Neuronal stem cell (in vitro differentiated cells): ENCODE results near the gene RGS4.

ENCODE experiments used
- DNase-seq: peaks from one replicate; pipeline ENCODE4 v3.0.0-alpha.2; 2013; ENCODE audit warnings: low spot score
- H2AFZ ChIP-seq: one replicate; pipeline ENCODE4 v1.6.1; 2013; ENCODE audit warnings: mild to moderate bottlenecking, low read length, inconsistent platforms
- H2AK5ac ChIP-seq: 2 replicates; pipeline ENCODE4 v1.6.1; 2013; ENCODE audit warnings: low read depth, mild to moderate bottlenecking, inconsistent platforms, low read length, moderate library complexity, mixed read lengths
- H2BK120ac ChIP-seq: 2 replicates; pipeline ENCODE4 v1.6.1; 2013; ENCODE audit warnings: low read depth, mild to moderate bottlenecking, inconsistent platforms, low read length, moderate library complexity, mixed read lengths
- H2BK12ac ChIP-seq: one replicate; pipeline ENCODE4 v1.6.1; 2013; ENCODE audit warnings: low read length, inconsistent platforms
- H2BK15ac ChIP-seq: 2 replicates; pipeline ENCODE4 v1.6.1; 2013; ENCODE audit warnings: mild to moderate bottlenecking, low read length, inconsistent platforms, mixed read lengths
- H2BK5ac ChIP-seq: one replicate; pipeline ENCODE4 v1.6.1; 2013; ENCODE audit warnings: inconsistent platforms, mild to moderate bottlenecking, low read length, moderate library complexity
- H3K14ac ChIP-seq: one replicate; pipeline ENCODE4 v1.6.1; 2013; ENCODE audit warnings: low read length, inconsistent platforms
- H3K18ac ChIP-seq: 2 replicates; pipeline ENCODE4 v1.6.1; 2013; ENCODE audit warnings: low read length, inconsistent platforms
- H3K23ac ChIP-seq: 2 replicates; pipeline ENCODE4 v1.6.1; 2013; ENCODE audit warnings: low read depth, mild to moderate bottlenecking, mixed read lengths, low read length, inconsistent platforms; ENCODE audit not compliant: poor library complexity
- H3K27ac ChIP-seq: replicated peaks from 3 replicates; pipeline ENCODE4 v1.5.1; 2013; ENCODE audit warnings: low read length, inconsistent platforms
- H3K27me3 ChIP-seq, 3 experiments: 2 replicates each; pipeline ENCODE4 v1.6.1; 2013; ENCODE audit warnings: low read length in 3 of 3, mild to moderate bottlenecking in 2 of 3, inconsistent platforms in 1 of 3, low read depth in 1 of 3, mixed read lengths in 1 of 3, moderate library complexity in 1 of 3; ENCODE audit not compliant: control insufficient read depth in 3 of 3, insufficient read depth in 3 of 3
- H3K36me3 ChIP-seq, 2 donors: replicated peaks in 1 of 2; 2 replicates each; pipeline ENCODE4 v1.6.1; 2013; ENCODE audit warnings: low read length in 2 of 2; ENCODE audit not compliant: control insufficient read depth in 2 of 2, insufficient read depth in 2 of 2
- H3K4ac ChIP-seq: 2 replicates; pipeline ENCODE4 v1.6.1; 2013; ENCODE audit warnings: inconsistent platforms, mild to moderate bottlenecking, low read length, moderate library complexity
- H3K4me1 ChIP-seq, 2 donors: 1 replicate in 1 of 2; 2 replicates in 1 of 2; pipeline ENCODE4 v1.6.1; 2013; ENCODE audit warnings: low read length in 2 of 2, low read depth in 1 of 2; ENCODE audit not compliant: control insufficient read depth in 2 of 2, insufficient read depth in 1 of 2
- H3K4me2 ChIP-seq: one replicate; pipeline ENCODE4 v1.6.1; 2013; ENCODE audit warnings: mild to moderate bottlenecking, low read length, inconsistent platforms; ENCODE audit not compliant: insufficient read depth, poor library complexity, severe bottlenecking
- H3K4me3 ChIP-seq, 2 donors: 2 replicates each; pipeline ENCODE4 v1.5.1; 2013; ENCODE audit warnings: low read length in 2 of 2, mild to moderate bottlenecking in 2 of 2, inconsistent platforms in 1 of 2, moderate library complexity in 1 of 2
- H3K79me1 ChIP-seq: one replicate; pipeline ENCODE4 v1.6.1; 2013; ENCODE audit warnings: low read depth, mild to moderate bottlenecking, inconsistent platforms, low read length, moderate library complexity
- H3K9ac ChIP-seq: one replicate; pipeline ENCODE4 v1.6.1; 2013; ENCODE audit warnings: mild to moderate bottlenecking, low read depth, low read length, inconsistent platforms; ENCODE audit not compliant: poor library complexity
- H3K9me3 ChIP-seq, 2 donors: replicated peaks in 1 of 2; 2 replicates each; pipeline versions ENCODE3 to v1.6.1; 2013; ENCODE audit warnings: low read length in 2 of 2, mild to moderate bottlenecking in 2 of 2, inconsistent platforms in 1 of 2, low read depth in 1 of 2, mixed read lengths in 1 of 2, moderate library complexity in 1 of 2; ENCODE audit not compliant: control insufficient read depth in 2 of 2, insufficient read depth in 1 of 2
- H4K8ac ChIP-seq: one replicate; pipeline ENCODE4 v1.6.1; 2013; ENCODE audit warnings: low read depth, mild to moderate bottlenecking, inconsistent platforms, low read length, moderate library complexity
- H4K91ac ChIP-seq: one replicate; pipeline ENCODE4 v1.6.1; 2013; ENCODE audit warnings: low read length, low read depth, mild to moderate bottlenecking, inconsistent platforms; ENCODE audit not compliant: poor library complexity
- WGBS, 2 donors: extraction: QIAGEN DNeasy Blood & Tissue Kit; methylation state at CpG; one replicate each; pipeline ENCODE4 v1.1.7; 2013; ENCODE audit warnings: missing lambda C conversion rate in 2 of 2, mixed read lengths in 1 of 2; ENCODE audit not compliant: insufficient read length in 2 of 2, insufficient replicate concordance in 1 of 2; ENCODE audit errors: extremely low coverage in 2 of 2; 5-methylcytosine and 5-hydroxymethylcytosine counted together

The RGS4 gene

DNA sequence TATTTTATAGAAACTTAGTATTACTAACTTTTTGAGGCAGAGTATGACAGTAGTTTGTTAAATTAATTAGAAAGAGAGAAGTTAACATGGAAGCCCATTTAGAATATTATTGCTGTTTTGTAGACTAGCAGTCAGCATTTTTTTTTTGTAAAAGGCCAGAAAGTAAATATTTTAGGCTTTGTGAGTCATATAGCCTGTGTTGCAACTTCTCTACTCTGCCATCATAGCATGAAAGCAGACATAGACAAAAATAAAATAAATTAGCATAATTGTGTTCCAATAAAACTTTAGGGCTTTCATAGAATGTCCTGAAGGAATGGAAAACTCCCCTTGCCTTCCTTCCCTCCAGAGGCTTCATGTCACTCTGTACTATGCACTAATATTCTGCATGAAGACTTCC lies 12.3 kb upstream of the RGS4 start:
- Histone ChIP-seq H2BK15ac (no peak overlapping the region), H3K18ac (no peak overlapping the region), H2BK5ac (no peak overlapping the region), H3K4me1 (peaks cover 0 to 3% of the 10 kb centered on the region in 2 donors), H2BK120ac (no peak overlapping the region), H3K14ac (no peak overlapping the region), H3K4me3 (no peak overlapping the region), H3K9ac (no peak overlapping the region), H2BK12ac (no peak overlapping the region), H3K4ac (no peak overlapping the region), H3K4me2 (no peak overlapping the region), H3K23ac (no peak overlapping the region), H3K9me3 (no peaks in the 10 kb centered on the region), H3K27me3 (no peaks in the 10 kb centered on the region), H4K91ac (no peak overlapping the region), H2AFZ (no peak overlapping the region), H3K27ac (no peak overlapping the region), H4K8ac (no peak overlapping the region), H2AK5ac (no peak overlapping the region), H3K36me3 (no peaks in the 10 kb centered on the region), H3K79me1 (no peaks in the 10 kb centered on the region)
- no peak for DNase-seq

DNA sequence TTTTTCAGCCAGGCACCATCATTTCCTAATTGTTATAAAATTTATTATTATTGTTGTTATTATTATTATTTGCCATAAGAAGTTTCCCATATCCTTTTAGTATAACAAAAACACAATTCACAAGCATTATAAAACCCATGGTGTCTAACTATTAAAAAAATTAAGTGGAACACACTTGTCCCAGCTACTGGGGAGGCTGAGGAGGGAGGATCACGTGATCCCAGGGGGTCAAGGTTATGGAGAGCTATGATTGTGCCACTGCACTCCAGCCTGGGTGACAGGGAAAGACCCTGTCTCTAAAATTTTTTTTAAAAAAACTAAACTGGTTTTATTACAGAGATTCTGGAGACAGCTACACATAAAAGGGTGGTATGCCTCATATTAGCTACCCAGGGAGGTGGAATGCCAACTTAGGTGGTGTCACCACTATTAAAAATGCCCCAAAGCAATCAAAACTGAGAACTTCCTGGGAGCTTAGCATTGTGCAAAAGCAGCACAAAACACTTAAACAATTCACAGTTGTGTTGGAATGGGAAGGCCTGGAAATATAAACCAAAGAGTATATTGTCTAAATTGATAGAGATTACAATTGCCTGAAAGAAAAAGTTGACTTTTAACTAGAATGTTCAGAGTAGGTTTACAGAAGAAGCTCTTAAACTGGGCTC lies 8.7 kb upstream of the RGS4 start:
- no peak overlapping the region for H3K9ac ChIP-seq
- H3K4me1 ChIP-seq, result peaks cover 0 to 4% of the 10 kb centered on the region in 2 donors
- no peak overlapping the region for H3K23ac ChIP-seq
- H2BK5ac ChIP-seq, result no peak overlapping the region
- H3K79me1 ChIP-seq, result no peaks in the 10 kb centered on the region
- H3K14ac ChIP-seq, result no peak overlapping the region
- no peak overlapping the region for H3K4me3 ChIP-seq
- H2BK120ac ChIP-seq, result no peak overlapping the region
- no peaks in the 10 kb centered on the region for H3K36me3 ChIP-seq
- H3K9me3 ChIP-seq, result no peaks in the 10 kb centered on the region
- no peak for DNase-seq
- no peak overlapping the region for H3K4me2 ChIP-seq
- H2BK12ac ChIP-seq, result no peak overlapping the region
- H3K4ac ChIP-seq, result no peak overlapping the region
- no peak overlapping the region for H2BK15ac ChIP-seq
- WGBS, 2 donors, result no CpG with 5 or more reads among the region's 1 CpG
- H2AFZ ChIP-seq, result no peak overlapping the region
- no peak overlapping the region for H2AK5ac ChIP-seq
- H3K27ac ChIP-seq, result no peak overlapping the region
- no peak overlapping the region for H4K91ac ChIP-seq
- no peak overlapping the region for H4K8ac ChIP-seq
- H3K27me3 ChIP-seq, result no peaks in the 10 kb centered on the region
- no peak overlapping the region for H3K18ac ChIP-seq

DNA sequence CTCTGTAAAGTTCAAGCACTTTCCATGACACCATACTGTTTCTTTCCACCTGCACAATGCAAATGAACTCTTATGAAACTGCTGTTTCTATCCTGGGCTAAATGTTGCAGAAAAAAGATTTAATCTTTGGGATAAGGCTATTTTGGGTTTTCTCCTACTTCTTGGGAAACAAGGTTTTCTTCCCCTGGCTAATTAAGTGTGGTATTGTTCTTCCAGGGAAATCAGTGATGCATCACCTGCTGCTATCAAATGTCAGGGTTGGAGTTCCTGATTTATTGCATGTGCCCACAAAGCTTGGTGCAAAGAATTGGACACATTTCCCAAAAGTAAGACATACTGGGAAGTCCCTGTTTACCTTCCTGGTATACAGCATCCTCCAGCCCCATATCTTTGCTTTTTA lies 6.0 kb upstream of the RGS4 start:
- Histone ChIP-seq H2BK120ac (no peak overlapping the region), H3K4me2 (no peak overlapping the region), H3K4ac (no peak overlapping the region), H3K79me1 (no peaks in the 10 kb centered on the region), H3K14ac (no peak overlapping the region), H3K23ac (no peak overlapping the region), H2BK5ac (no peak overlapping the region), H3K9me3 (no peaks in the 10 kb centered on the region), H3K4me1 (peaks cover 0 to 2% of the 10 kb centered on the region in 2 donors), H3K4me3 (no peak overlapping the region), H2BK15ac (no peak overlapping the region), H4K8ac (no peak overlapping the region), H2AFZ (no peak overlapping the region), H3K27ac (no peak overlapping the region), H3K9ac (no peak overlapping the region), H3K36me3 (no peaks in the 10 kb centered on the region), H2AK5ac (no peak overlapping the region), H3K18ac (no peak overlapping the region), H3K27me3 (no peaks in the 10 kb centered on the region), H2BK12ac (no peak overlapping the region), H4K91ac (no peak overlapping the region)
- DNase-seq, result no peak

DNA sequence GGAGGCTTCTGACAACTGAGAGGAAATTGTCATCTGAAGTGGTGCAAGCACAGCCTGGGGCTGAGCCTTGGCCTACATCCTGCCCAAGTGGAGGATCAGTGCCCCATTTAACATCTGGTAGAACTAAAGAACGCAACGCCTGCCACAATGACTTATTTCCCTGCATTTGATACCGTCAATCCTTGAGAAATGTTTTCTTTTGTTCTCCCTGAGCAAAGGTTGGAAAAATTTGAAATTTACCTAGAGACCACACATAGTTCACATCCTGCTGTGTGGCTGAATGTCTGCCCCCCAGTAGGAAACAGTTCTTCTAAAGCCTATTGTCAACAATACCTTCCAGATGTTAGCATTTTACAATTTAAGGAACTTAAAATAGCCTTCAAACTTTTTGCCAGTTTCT lies 5.6 kb upstream of the RGS4 start:
- Histone ChIP-seq H2AK5ac (no peak overlapping the region), H2BK5ac (no peak overlapping the region), H3K23ac (no peak overlapping the region), H4K8ac (no peak overlapping the region), H2BK120ac (no peak overlapping the region), H3K79me1 (no peaks in the 10 kb centered on the region), H2AFZ (no peak overlapping the region), H3K27ac (no peak overlapping the region), H3K9ac (no peak overlapping the region), H3K14ac (no peak overlapping the region), H3K27me3 (no peaks in the 10 kb centered on the region), H3K18ac (no peak overlapping the region), H4K91ac (no peak overlapping the region), H2BK12ac (no peak overlapping the region), H3K9me3 (no peaks in the 10 kb centered on the region), H3K36me3 (no peaks in the 10 kb centered on the region), H3K4me2 (no peak overlapping the region), H3K4me1 (peaks cover under 1 to 2% of the 10 kb centered on the region in 2 donors), H2BK15ac (no peak overlapping the region), H3K4ac (no peak overlapping the region), H3K4me3 (no peak overlapping the region)
- WGBS, 2 donors, result no CpG with 5 or more reads among the region's 3 CpGs
- DNase-seq, result no peak
